GM21825 (cell line): ENCODE measurements around the gene EIF2A.
A peak's percentile ranks its signal among the peaks of the same experiment; 100 is the strongest.

Source experiments
- ATAC-seq: cut with Tn5 transposase; IDR thresholded peaks from one replicate; pipeline ENCODE4 v1.9.1; 2021; ENCODE audit warnings: mild to moderate bottlenecking, moderate library complexity; ENCODE audit not compliant: unreplicated experiment

Gene EIF2A

GRCh38 chr3:150631515-150632221, 85.1 kb downstream of the EIF2A start:
- no peak for ATAC-seq

- ATAC-seq, result no peak
These were observed 88.5 kb downstream of the EIF2A start for GRCh38 chr3:150635076-150635475.

- peak; percentile 87 for ATAC-seq
These were observed 88.9 kb downstream of the EIF2A start for GRCh38 chr3:150635526-150635925.
